Adrenal gland (tissue), 12 donors: ENCODE results near the gene SNX30. TPM values are rescaled to one million over a fixed set of nuclear protein-coding genes. Genes with fewer than 3 reads are reported as not detected.

Experiments
- DNase-seq, 7 donors: peaks; one replicate each; pipeline ENCODE4 v3.0.0-alpha.2; 2019 to 2020
- H3K27ac ChIP-seq, 5 donors: fragments of 200-600 bp; sonication (generic) in 4 of 5; 1 replicate in 3 of 5; 2 replicates in 2 of 5; pipeline versions ENCODE4 v1.5.1 to v1.8.0; 2016 to 2020; ENCODE audit warnings: mild to moderate bottlenecking in 1 of 5
- H3K27me3 ChIP-seq: fragments of 200-600 bp; 2 replicates; pipeline ENCODE4 v1.8.0; 2021
- H3K36me3 ChIP-seq, 2 donors: fragments of 200-600 bp; replicated peaks in 1 of 2; 1 replicate in 1 of 2; 2 replicates in 1 of 2; pipeline versions ENCODE4 v1.5.1 to v1.8.0; 2018 to 2022
- H3K4me1 ChIP-seq, 2 donors: fragments of 200-600 bp; replicated peaks in 1 of 2; 1 replicate in 1 of 2; 2 replicates in 1 of 2; pipeline versions ENCODE4 v1.5.1 to v1.8.0; 2018 to 2021
- H3K4me3 ChIP-seq, 4 donors: fragments of 200-600 bp; sonication (generic) in 3 of 4; one replicate each; pipeline ENCODE4 v1.5.1; 2016 to 2018
- H3K9me3 ChIP-seq, 3 donors: fragments of 200-600 bp; sonication (generic) in 1 of 3; replicated peaks in 1 of 3; 1 replicate in 2 of 3; 2 replicates in 1 of 3; pipeline versions ENCODE4 v1.5.1 to v1.8.0; 2016 to 2021
- POLR2A ChIP-seq, 2 donors: fragments of 450-650 bp; IDR thresholded peaks; one replicate each; pipeline ENCODE4 v1.6.1; 2017; ENCODE audit warnings: antibody characterized with exemption in 2 of 2, mild to moderate bottlenecking in 2 of 2, moderate library complexity in 1 of 2
- WGBS, 4 donors: extraction: QIAGEN DNeasy Blood & Tissue Kit in 2 of 4; methylation state at CpG; one replicate each; pipeline versions ENCODE4 v1.1.5 to v1.1.7; 2013 to 2017; 5-methylcytosine and 5-hydroxymethylcytosine counted together
- intact Hi-C, 2 donors: fragments of 100-400 bp; cut with DNase I; formaldehyde crosslinking; loops; one replicate each; pipeline versions ENCODE4 v1.14.1 to v1.15.0; 2022 to 2023
- polyA plus RNA-seq, 3 donors: library from polyadenylated mRNA; stranded (reverse); fragments of 200-250 nt in 2 of 3; fragments of 350-450 nt in 1 of 3; fragmentation: Illumina TruSeq in 1 of 3; extraction: RNeasy Lipid Tissue Mini Kit (QIAGEN cat#74804) in 1 of 3; gene quantifications; one replicate each; pipeline ENCODE4 v1.2.3, GENCODE V29; 2013 to 2014
- total RNA-seq, 9 donors: library from RNA; depleted of rRNA in 4 of 9; stranded (reverse); fragments of >200 nt in 4 of 9; fragments of 120-200 nt in 1 of 9; fragmentation: NEBNext Ultra II Directional in 1 of 9; extraction: Animal tissue kit (Norgen Biotek cat#: 25700) in 1 of 9; gene quantifications; one replicate each; pipeline versions ENCODE4 v1.1.0 to v1.2.4, GENCODE V29; 2013 to 2023
- TF ChIP-seq, protein P1 (sequence below), 6 experiments: fragments of 450-650 bp in 4 of 6; fragments of 200-600 bp in 2 of 6; sonication (generic) in 1 of 6; IDR thresholded peaks; 1 replicate in 5 of 6; 2 replicates in 1 of 6; pipeline versions ENCODE4 v1.5.1 to v1.8.0; 2016 to 2021; ENCODE audit warnings: antibody characterized with exemption in 6 of 6, mild to moderate bottlenecking in 2 of 6, moderate library complexity in 1 of 6
- donor health status: healthy with polysubstance abuse.
- donor health status: Bipolar disorder and iron deficiency.
- donor health status: DM: yes; HTN: yes; CAD: no.
- donor health status: DM: no; HTN: no; CAD: no.
- donor health status: DM: no; HTN: no; CAD: no.
- donor health status: DM: yes; HTN: yes; CAD: no.

Gene SNX30
- total and polyA plus RNA-seq, 12 donors: 0.84 to 12.3 (median 8.8) TPM

- H3K4me3 ChIP-seq: no peak overlapping the region
- WGBS, 4 donors: 86 to 91% (median 90%) methylated on average over 8 of the region's 8 CpGs
- intact Hi-C loops: no loop called here
- no peaks in the 10 kb centered on the region for H3K27me3 ChIP-seq
- DNase-seq: no peak
- no peak overlapping the region for H3K27ac ChIP-seq
- TF ChIP-seq, protein P1, sequence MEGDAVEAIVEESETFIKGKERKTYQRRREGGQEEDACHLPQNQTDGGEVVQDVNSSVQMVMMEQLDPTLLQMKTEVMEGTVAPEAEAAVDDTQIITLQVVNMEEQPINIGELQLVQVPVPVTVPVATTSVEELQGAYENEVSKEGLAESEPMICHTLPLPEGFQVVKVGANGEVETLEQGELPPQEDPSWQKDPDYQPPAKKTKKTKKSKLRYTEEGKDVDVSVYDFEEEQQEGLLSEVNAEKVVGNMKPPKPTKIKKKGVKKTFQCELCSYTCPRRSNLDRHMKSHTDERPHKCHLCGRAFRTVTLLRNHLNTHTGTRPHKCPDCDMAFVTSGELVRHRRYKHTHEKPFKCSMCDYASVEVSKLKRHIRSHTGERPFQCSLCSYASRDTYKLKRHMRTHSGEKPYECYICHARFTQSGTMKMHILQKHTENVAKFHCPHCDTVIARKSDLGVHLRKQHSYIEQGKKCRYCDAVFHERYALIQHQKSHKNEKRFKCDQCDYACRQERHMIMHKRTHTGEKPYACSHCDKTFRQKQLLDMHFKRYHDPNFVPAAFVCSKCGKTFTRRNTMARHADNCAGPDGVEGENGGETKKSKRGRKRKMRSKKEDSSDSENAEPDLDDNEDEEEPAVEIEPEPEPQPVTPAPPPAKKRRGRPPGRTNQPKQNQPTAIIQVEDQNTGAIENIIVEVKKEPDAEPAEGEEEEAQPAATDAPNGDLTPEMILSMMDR (IDR thresholded peaks at IDR 0.05): no peak
- no peak for TF ChIP-seq POLR2A (IDR thresholded peaks at IDR 0.05)
- no peaks in the 10 kb centered on the region for H3K4me1 ChIP-seq
- no peaks in the 10 kb centered on the region for H3K9me3 ChIP-seq
- H3K36me3 ChIP-seq: no peaks in the 10 kb centered on the region
These were observed 45.9 kb downstream of the SNX30 start for GRCh38 chr9:112796485-112796884.

- TF ChIP-seq, protein P1 (IDR thresholded peaks at IDR 0.05): no peak
- no peak for TF ChIP-seq POLR2A (IDR thresholded peaks at IDR 0.05)
- intact Hi-C loops: no loop called here
- WGBS, 4 donors: 74 to 90% (median 82%) methylated on average over 6 to 7 of the region's 7 CpGs
- Histone ChIP-seq H3K9me3 (no peaks in the 10 kb centered on the region), H3K4me3 (no peak overlapping the region), H3K27ac (peak overlapping the region in 1 of 5 donors; percentile 13), H3K4me1 (no peaks in the 10 kb centered on the region), H3K27me3 (no peaks in the 10 kb centered on the region), H3K36me3 (no peaks in the 10 kb centered on the region)
- peak in 1 of 7 donors; percentile 12 for DNase-seq
These were observed 58.8 kb downstream of the SNX30 start for GRCh38 chr9:112809351-112809848.

DNA sequence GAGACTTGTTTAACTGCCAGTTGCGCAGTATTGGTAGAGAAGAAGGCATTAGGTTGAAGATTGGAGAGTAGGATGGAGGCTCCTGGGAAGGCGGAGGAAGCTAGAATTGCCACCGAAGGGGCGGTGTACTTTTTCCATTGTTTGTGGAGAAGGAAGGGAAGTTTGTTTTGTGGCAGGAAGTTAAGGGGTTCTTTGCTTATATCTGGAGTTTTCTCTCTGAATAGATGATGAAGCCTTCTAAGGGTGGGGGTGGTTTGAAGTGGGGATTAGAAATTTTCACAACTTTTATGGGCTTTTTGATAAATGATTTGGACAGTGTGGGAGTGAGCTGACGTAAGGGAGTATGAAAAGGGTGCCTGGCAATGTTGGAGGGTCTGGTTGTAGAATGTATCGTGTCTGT lies 59.3 kb downstream of the SNX30 start:
- H3K27ac ChIP-seq: peak overlapping the region in 1 of 5 donors; percentile 13
- WGBS, 4 donors: 63 to 70% (median 68%) methylated on average over 6 of the region's 6 CpGs
- intact Hi-C loops: loop anchor here in 1 of 2 donors (10.0 kb wide), 1 partner anchor 85 kb away; no protein-coding TSS in a partner anchor

DNA sequence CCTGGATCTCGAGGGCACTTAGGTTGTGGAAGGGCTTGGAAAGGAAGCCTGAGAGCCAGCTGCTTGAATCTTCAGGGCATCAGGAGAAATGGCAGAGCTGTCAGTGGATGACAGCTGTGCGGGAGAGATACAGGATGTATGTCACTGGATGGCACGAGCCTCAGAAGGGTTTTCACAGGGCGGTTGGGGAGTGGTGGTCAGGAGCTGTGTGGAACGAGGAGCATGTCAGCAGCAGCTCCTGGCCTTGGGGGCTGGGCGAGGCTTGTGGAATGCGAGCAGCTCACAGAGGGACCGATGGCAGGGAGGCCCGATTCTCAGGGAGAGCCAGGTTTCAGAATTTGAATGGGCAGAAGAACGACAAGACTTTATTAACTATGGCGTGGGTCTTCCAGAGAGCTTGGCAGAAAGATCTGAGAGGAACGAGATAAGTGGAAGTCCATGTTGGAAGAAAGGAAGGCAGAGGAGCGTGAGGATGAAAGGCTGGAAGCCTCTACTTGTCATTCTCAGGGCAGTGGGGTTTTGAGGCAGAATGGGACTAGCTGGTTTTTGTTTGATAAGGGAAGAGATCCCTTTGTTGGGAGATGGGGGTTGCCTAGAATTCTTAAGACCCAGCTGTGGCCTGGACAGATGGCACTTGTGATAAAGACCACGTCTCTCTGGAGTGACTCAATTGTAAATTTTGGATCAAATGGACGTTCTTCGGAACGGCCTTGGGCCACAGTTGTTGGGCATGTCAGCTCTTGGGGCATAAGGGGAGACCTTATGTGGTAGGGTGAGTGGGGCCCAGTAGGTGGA lies 60.3 kb downstream of the SNX30 start:
- H3K27ac ChIP-seq: no peak overlapping the region
- 88 to 90% (median 89%) methylated on average over 16 to 17 of the region's 17 CpGs for WGBS, 4 donors
- intact Hi-C loops: loop anchor here in 1 of 2 donors (10.0 kb wide), 1 partner anchor 86 kb away; no protein-coding TSS in a partner anchor

More for the DNA sequence above, 59.3 kb downstream of the SNX30 start:
- Histone ChIP-seq H3K4me3 (no peak overlapping the region), H3K4me1 (no peaks in the 10 kb centered on the region), H3K27me3 (no peaks in the 10 kb centered on the region), H3K36me3 (no peaks in the 10 kb centered on the region), H3K9me3 (no peaks in the 10 kb centered on the region)
- DNase-seq: no peak
- TF ChIP-seq POLR2A (IDR thresholded peaks at IDR 0.05): no peak
- TF ChIP-seq, protein P1 (IDR thresholded peaks at IDR 0.05): no peak

More for the DNA sequence above, 60.3 kb downstream of the SNX30 start:
- TF ChIP-seq, protein P1 (IDR thresholded peaks at IDR 0.05): no peak
- TF ChIP-seq POLR2A (IDR thresholded peaks at IDR 0.05): no peak
- Histone ChIP-seq H3K4me3 (no peak overlapping the region), H3K4me1 (no peaks in the 10 kb centered on the region), H3K36me3 (no peaks in the 10 kb centered on the region), H3K9me3 (no peaks in the 10 kb centered on the region), H3K27me3 (no peaks in the 10 kb centered on the region)
- DNase-seq: no peak
